CD8-positive, alpha-beta memory T cell (primary cell): ENCODE data around the gene PLEKHH2. TPM values are rescaled to one million over a fixed set of nuclear protein-coding genes. Genes with fewer than 3 reads are reported as not detected.
"Not testable (repeated sequence)": the region's sequence is repeated elsewhere in the genome, so short reads cannot be mapped to it uniquely, and the experiment has no call there.

Experiments
- CTCF ChIA-PET: fragments of 350-600 bp; sonication (Branson Sonifier 250); formaldehyde crosslinking; loops from one replicate; lab custom pipeline; 2021; ENCODE audit warnings: antibody characterized with exemption; lab: Charles Lee
- POLR2A ChIA-PET: fragments of 350-600 bp; sonication (Branson Sonifier 250); formaldehyde crosslinking; loops from one replicate; lab custom pipeline; 2021; ENCODE audit warnings: antibody characterized with exemption; lab: Charles Lee
- DNase-seq, 5 donors: peaks; one replicate each; pipeline versions ENCODE4 v3.0.0 to v3.0.0-alpha.2; 2020 to 2022; ENCODE audit warnings: mixed read lengths in 1 of 5
- H3K27ac ChIP-seq: one replicate; pipeline ENCODE4 v1.7.0; 2013; ENCODE audit warnings: low read depth, mild to moderate bottlenecking, low read length, moderate library complexity
- H3K27me3 ChIP-seq: 2 replicates; pipeline ENCODE4 v1.7.0; 2013; ENCODE audit warnings: low read length, mild to moderate bottlenecking; ENCODE audit not compliant: insufficient read depth, poor library complexity, severe bottlenecking
- H3K36me3 ChIP-seq: 2 replicates; pipeline ENCODE4 v1.7.0; 2013; ENCODE audit warnings: mild to moderate bottlenecking, low read length, moderate library complexity; ENCODE audit not compliant: insufficient read depth
- H3K4me1 ChIP-seq: 2 replicates; pipeline ENCODE4 v1.7.0; 2013; ENCODE audit warnings: mild to moderate bottlenecking, low read length, moderate library complexity; ENCODE audit not compliant: insufficient read depth
- H3K4me3 ChIP-seq: 2 replicates; pipeline ENCODE4 v1.7.0; 2013; ENCODE audit warnings: mild to moderate bottlenecking, low read length
- H3K9me3 ChIP-seq: 2 replicates; pipeline ENCODE4 v1.7.0; 2013; ENCODE audit warnings: mild to moderate bottlenecking, low read length
- H3K27ac Mint-ChIP-seq, 8 donors: one replicate each; pipeline ENCODE4 v1.8.0; 2020 to 2021; ENCODE audit warnings: mixed read lengths in 8 of 8, mild to moderate bottlenecking in 6 of 8, inconsistent platforms in 3 of 8, moderate library complexity in 3 of 8
- H3K27me3 Mint-ChIP-seq, 2 donors: one replicate each; pipeline ENCODE4 v1.8.0; 2020 to 2021; ENCODE audit warnings: mixed read lengths in 2 of 2, mild to moderate bottlenecking in 1 of 2, moderate library complexity in 1 of 2
- H3K36me3 Mint-ChIP-seq, 3 donors: one replicate each; pipeline ENCODE4 v1.8.0; 2020 to 2021; ENCODE audit warnings: mixed read lengths in 3 of 3, inconsistent platforms in 1 of 3, mild to moderate bottlenecking in 1 of 3
- H3K4me1 Mint-ChIP-seq, 3 donors: one replicate each; pipeline ENCODE4 v1.8.0; 2020 to 2021; ENCODE audit warnings: mixed read lengths in 3 of 3, inconsistent platforms in 1 of 3, mild to moderate bottlenecking in 1 of 3
- H3K4me3 Mint-ChIP-seq, 7 donors: one replicate each; pipeline ENCODE4 v1.8.0; 2020 to 2021; ENCODE audit warnings: mixed read lengths in 7 of 7, mild to moderate bottlenecking in 6 of 7, moderate library complexity in 4 of 7, inconsistent platforms in 2 of 7
- H3K9me3 Mint-ChIP-seq, 5 donors: one replicate each; pipeline ENCODE4 v1.8.0; 2020 to 2022; ENCODE audit warnings: mixed read lengths in 5 of 5, mild to moderate bottlenecking in 3 of 5, moderate library complexity in 2 of 5, inconsistent platforms in 1 of 5
- polyA plus RNA-seq: library from polyadenylated mRNA; unstranded; fragments of 300-500 nt; fragmentation: Illumina TruSeq; gene quantifications from one replicate; pipeline ENCODE4 v1.2.3, GENCODE V29; 2021
- total RNA-seq, 2 experiments: library from RNA; stranded (reverse); gene quantifications; one replicate each; pipeline ENCODE4 v1.2.3, GENCODE V29; 2021

Gene PLEKHH2
- total and polyA plus RNA-seq, 3 experiments from 2014 or later = 0.48 to 0.49 TPM; not detected in 1

DNA sequence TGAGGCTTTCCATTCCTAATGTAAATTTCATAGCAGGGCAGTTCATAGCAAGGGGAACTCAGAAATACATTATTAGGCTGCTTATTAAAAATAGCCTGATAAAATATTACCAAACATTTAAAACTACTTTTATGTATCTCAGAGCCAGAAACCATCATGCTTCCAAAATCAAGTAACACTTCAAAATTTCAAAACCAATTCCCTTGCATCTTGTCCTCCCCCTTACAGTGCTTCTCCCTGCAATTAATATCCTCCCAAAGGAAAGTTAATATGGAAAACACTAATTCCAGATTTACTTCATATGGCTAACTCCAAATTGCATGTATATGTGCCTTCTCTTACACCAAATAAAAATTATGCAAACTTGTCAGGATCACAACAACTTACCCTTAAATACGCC, 6.6 kb downstream of the PLEKHH2 start:
- POLR2A ChIA-PET = no interaction called here
- peaks cover 6 to 12% of the 10 kb centered on the region in 2 donors for H3K27me3 Mint-ChIP-seq
- H3K27ac Mint-ChIP-seq = no peak overlapping the region
- no peaks in the 10 kb centered on the region for H3K27me3 ChIP-seq
- H3K27ac ChIP-seq = no peak overlapping the region
- no peaks in the 10 kb centered on the region for H3K36me3 ChIP-seq
- H3K9me3 Mint-ChIP-seq = peaks cover 0 to 17% (median 10%) of the 10 kb centered on the region in 5 donors
- no peak overlapping the region for H3K4me3 Mint-ChIP-seq
- H3K4me3 ChIP-seq = no peak overlapping the region
- no peaks in the 10 kb centered on the region for H3K36me3 Mint-ChIP-seq
- no peak for DNase-seq
- CTCF ChIA-PET = no interaction called here
- H3K9me3 ChIP-seq = no peaks in the 10 kb centered on the region
- H3K4me1 ChIP-seq = no peaks in the 10 kb centered on the region
- H3K4me1 Mint-ChIP-seq = no peaks in the 10 kb centered on the region

DNA sequence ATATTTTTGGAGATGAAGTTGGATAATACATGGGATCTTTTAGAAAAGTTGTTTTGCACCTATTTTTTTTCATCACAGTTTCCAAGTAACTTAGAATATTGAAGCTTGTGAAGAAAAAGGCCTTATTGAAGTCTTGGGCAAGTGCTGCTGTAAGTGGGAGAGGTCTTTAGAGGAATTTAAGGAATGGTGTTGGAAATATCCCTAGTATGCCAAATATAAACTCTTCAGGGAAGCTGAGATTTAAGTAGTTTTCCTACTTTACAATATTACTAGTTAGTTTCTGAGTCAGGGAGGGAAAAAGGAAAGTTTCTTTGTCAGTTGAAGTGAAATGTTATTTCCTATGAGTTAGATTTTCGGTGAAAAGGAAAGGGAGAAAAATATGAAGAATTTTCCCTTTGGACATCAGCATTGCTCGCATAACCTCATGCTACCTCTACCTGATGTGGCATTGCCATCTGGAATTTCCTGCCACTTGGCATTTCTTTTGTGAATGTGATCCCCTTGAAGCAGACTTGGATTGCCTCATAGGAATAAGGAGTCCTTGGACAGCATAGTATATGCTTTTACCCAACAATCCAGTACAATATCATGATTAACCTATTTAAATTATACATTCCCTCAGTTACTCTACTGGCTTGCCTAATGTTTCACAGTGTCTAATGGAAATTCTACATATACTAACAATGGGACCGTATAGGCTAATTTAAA, 12.1 kb downstream of the PLEKHH2 start:
- Mint-ChIP-seq H3K4me1 (no peaks in the 10 kb centered on the region), H3K36me3 (no peaks in the 10 kb centered on the region), H3K4me3 (no peak overlapping the region), H3K27me3 (peaks cover 13 to 36% of the 10 kb centered on the region in 2 donors), H3K9me3 (no peaks in the 10 kb centered on the region), H3K27ac (no peak overlapping the region)
- Histone ChIP-seq H3K36me3 (no peaks in the 10 kb centered on the region), H3K27me3 (no peaks in the 10 kb centered on the region), H3K4me3 (no peak overlapping the region), H3K9me3 (no peaks in the 10 kb centered on the region), H3K27ac (no peak overlapping the region), H3K4me1 (no peaks in the 10 kb centered on the region)
- CTCF ChIA-PET = no interaction called here
- DNase-seq = no peak
- POLR2A ChIA-PET = no interaction called here

DNA sequence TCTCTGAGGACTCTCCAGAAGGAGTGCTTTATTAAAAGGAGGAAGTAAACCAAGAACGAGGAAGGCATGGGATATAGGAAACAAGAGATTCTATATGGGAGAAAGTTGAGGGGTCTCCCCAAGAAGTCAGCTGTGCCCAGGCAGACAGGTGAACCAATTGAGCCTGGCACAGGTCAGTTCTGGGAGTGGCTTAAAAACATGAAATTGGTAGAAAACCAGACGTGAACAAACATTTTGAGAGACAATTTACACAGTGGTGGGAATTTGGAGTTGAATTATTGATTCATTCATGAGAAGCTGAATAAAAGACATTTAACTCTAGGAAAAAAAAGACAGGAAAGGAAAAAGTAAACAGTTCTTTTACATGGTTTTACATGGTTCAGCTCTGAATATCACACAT, 16.4 kb downstream of the PLEKHH2 start:
- H3K27ac Mint-ChIP-seq = peak overlapping the region in 1 of 8 donors; percentile 30
- no peaks in the 10 kb centered on the region for H3K36me3 Mint-ChIP-seq
- no peaks in the 10 kb centered on the region for H3K36me3 ChIP-seq
- no peaks in the 10 kb centered on the region for H3K4me1 ChIP-seq
- POLR2A ChIA-PET = no interaction called here
- H3K4me1 Mint-ChIP-seq = no peaks in the 10 kb centered on the region
- H3K27ac ChIP-seq = no peak overlapping the region
- no peaks in the 10 kb centered on the region for H3K27me3 ChIP-seq
- no peak overlapping the region for H3K4me3 ChIP-seq
- no peaks in the 10 kb centered on the region for H3K9me3 Mint-ChIP-seq
- CTCF ChIA-PET = no interaction called here
- H3K27me3 Mint-ChIP-seq = peaks cover 19 to 34% of the 10 kb centered on the region in 2 donors
- DNase-seq = no peak
- H3K9me3 ChIP-seq = no peaks in the 10 kb centered on the region
- H3K4me3 Mint-ChIP-seq = no peak overlapping the region

DNA sequence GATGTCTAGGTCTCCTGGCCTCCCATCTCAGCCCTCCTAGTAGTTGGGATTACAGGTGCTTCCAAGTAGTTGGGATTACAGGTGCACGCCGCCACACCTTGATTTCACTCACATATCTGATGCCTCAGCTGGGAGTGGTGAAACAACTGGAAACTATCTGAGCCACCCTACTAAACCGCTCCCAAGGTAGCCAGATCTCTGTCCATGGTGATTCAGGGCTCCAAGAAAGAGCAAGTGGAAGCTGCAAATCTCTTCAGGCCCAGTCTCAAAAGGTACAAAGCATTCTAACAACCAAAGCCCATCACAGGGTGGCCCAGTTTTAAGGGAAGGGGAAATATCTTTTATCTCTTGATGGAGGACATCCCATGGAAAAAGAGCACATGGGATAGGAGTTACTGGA, 20.2 kb downstream of the PLEKHH2 start:
- no peaks in the 10 kb centered on the region for H3K4me1 Mint-ChIP-seq
- POLR2A ChIA-PET = no interaction called here
- no peaks in the 10 kb centered on the region for H3K4me1 ChIP-seq
- H3K27ac Mint-ChIP-seq = no peak overlapping the region
- H3K36me3 Mint-ChIP-seq = no peaks in the 10 kb centered on the region
- H3K9me3 ChIP-seq = no peaks in the 10 kb centered on the region
- peaks cover 15 to 21% of the 10 kb centered on the region in 2 donors for H3K27me3 Mint-ChIP-seq
- no peaks in the 10 kb centered on the region for H3K36me3 ChIP-seq
- DNase-seq = no peak
- CTCF ChIA-PET = no interaction called here
- no peaks in the 10 kb centered on the region for H3K27me3 ChIP-seq
- H3K4me3 ChIP-seq = no peak overlapping the region
- H3K4me3 Mint-ChIP-seq = no peak overlapping the region
- H3K27ac ChIP-seq = no peak overlapping the region
- peaks cover 0 to 3% (median 0%) of the 10 kb centered on the region in 5 donors for H3K9me3 Mint-ChIP-seq

DNA sequence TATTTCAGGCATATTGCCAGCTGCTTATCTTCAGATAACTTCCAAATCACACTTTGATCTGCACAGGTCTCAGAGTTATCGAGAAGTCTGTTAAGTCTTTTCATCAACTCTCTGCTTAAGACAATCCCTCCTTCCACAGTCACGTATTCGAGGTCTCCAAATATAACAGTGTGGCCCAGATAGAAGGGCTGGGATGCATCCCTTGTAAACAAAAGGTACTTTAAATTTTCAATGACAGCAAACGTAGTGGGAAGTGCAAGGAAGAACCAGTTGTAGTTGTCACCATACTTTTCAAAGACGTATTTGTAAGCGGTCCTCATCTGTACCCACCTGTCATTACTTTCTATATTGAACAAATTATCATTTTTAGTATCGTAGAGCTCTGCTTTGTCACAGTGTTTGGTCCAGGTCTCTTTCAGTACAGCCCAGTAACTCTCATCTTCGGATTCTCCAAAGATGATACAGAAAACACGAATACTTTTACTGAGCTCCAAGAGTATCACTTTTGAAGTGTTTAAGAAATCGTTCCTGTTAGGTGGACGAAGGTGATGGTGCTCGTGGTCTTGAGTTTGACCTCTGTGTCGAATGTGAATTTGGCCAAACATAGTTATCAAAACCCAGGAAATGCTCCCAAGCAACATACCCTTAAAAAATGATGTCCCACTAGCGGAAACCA, 38.7 kb downstream of the PLEKHH2 start:
- peaks cover 8 to 15% (median 12%) of the 10 kb centered on the region in 5 donors for H3K9me3 Mint-ChIP-seq
- no peak overlapping the region for H3K27ac Mint-ChIP-seq
- peak overlapping the region in 4 of 7 donors; percentile 27 to 46 (median 30) for H3K4me3 Mint-ChIP-seq
- no peaks in the 10 kb centered on the region for H3K4me1 ChIP-seq
- CTCF ChIA-PET = no interaction called here
- H3K27me3 ChIP-seq = peaks cover 5% of the 10 kb centered on the region
- peaks cover 11 to 39% of the 10 kb centered on the region in 2 donors for H3K27me3 Mint-ChIP-seq
- H3K36me3 Mint-ChIP-seq = peaks cover 2 to 11% (median 2%) of the 10 kb centered on the region in 3 donors
- H3K4me3 ChIP-seq = peak overlapping the region; percentile 45
- DNase-seq = no peak
- POLR2A ChIA-PET = no interaction called here
- peaks cover 0 to 8% (median 4%) of the 10 kb centered on the region in 3 donors for H3K4me1 Mint-ChIP-seq
- no peaks in the 10 kb centered on the region for H3K9me3 ChIP-seq
- H3K27ac ChIP-seq = no peak overlapping the region
- no peaks in the 10 kb centered on the region for H3K36me3 ChIP-seq

DNA sequence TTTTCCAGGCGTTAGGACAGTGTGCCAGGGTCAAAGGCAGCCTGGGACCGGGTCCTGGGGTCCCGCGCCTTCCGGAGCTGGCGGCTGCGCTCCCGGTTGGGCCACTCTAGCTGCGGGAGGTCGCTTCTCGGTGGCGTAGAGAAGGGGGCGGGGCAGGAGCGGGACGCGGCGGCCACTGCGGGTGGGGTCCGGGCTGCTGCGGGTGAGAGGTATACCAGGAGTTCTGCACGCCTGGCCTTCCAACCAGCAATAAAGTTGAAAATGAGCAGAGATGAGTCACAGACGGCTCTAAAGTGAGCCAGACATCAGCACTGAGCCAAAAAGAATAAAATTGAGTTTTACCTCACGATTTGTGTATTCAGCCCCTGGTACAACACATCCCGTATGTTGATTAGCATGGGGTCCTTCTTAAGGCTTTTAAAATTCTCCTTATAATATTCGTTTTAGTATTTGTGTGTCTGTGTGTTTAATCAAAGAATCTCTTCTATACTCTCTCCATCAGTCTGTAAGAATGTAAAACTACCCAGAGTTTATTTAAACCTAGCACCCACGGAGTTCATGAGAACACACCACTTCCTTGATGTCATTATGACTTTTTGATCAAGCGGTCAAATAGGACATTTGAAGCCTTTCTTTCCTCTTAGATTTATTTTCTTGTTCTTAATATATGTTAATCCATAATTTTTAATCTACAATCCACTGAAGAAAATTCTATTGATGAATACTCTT, 39.4 kb downstream of the PLEKHH2 start, which contains the start of gene C1GALT1C1L:
Gene C1GALT1C1L (minus strand): TSS at position 108 of the 729 bp plus-strand sequence. CDS start 107 bp downstream, at position 1.
- Mint-ChIP-seq H3K36me3 (peaks cover 2 to 11% (median 2%) of the 10 kb centered on the region in 3 donors), H3K27me3 (peaks cover 11 to 37% of the 10 kb centered on the region in 2 donors), H3K4me1 (peaks cover 0 to 8% (median 4%) of the 10 kb centered on the region in 3 donors), H3K9me3 (peaks cover 4 to 15% (median 12%) of the 10 kb centered on the region in 5 donors), H3K4me3 (peak within 1 kb of the TSS in 6 of 7 donors; percentile 27 to 51 (median 34)), H3K27ac (no peak within 1 kb of the TSS)
- no peaks in the 10 kb centered on the region for H3K4me1 ChIP-seq
- peaks cover 5% of the 10 kb centered on the region for H3K27me3 ChIP-seq
- no peak within 1 kb of the TSS for H3K27ac ChIP-seq
- ChIA-PET POLR2A (no interaction called here), CTCF (no interaction called here)
- H3K9me3 ChIP-seq = no peaks in the 10 kb centered on the region
- H3K36me3 ChIP-seq = no peaks in the 10 kb centered on the region
- no peak for DNase-seq
- peak within 1 kb of the TSS; percentile 45 for H3K4me3 ChIP-seq

DNA sequence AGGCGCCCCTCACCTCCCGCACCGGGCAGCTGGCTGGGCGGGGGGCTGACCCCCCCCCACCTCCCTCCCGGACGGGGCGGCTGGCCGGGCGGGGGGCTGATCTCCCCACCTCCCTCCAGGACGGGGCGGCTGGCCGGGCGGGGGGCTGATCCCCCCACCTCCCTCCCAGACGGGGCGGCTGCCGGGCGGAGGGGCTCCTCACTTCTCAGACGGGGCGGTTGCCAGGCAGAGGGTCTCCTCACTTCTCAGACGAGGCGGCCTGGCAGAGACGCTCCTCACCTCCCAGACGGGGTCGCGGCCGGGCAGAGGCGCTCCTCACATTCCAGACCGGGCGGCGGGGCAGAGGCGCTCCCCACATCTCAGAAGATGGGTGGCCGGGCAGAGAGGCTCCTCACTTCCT, 40.7 kb downstream of the PLEKHH2 start:
- DNase-seq, H3K4me3 Mint-ChIP-seq, POLR2A ChIA-PET, H3K9me3 ChIP-seq, H3K27ac Mint-ChIP-seq, H3K4me1 Mint-ChIP-seq, H3K4me3 ChIP-seq, H3K9me3 Mint-ChIP-seq, H3K27ac ChIP-seq, CTCF ChIA-PET, H3K36me3 ChIP-seq, H3K36me3 Mint-ChIP-seq, H3K4me1 ChIP-seq, H3K27me3 ChIP-seq: not testable (repeated sequence)
- H3K27me3 Mint-ChIP-seq = peaks cover 17 to 26% of the 10 kb centered on the region in 2 donors

DNA sequence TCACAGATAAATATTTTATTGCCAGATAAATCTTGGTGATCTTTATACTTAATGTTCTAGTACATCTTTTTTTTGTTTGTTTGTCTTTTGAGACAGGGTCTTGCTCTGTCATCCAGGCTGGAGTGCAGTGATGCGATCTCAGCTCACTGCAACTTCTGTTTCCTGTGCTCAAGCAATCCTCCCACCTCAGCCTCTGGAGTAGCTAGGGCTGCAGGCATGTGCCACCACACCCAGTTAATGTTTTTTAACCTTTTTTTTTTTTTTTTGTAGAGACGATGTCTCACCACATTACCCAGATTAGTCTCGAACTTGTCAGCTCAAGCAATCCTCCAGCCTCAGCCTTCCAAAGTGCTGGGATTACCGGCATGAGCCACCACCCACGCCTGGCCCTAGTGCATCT, 48.3 kb downstream of the PLEKHH2 start:
- no peaks in the 10 kb centered on the region for H3K4me1 ChIP-seq
- Mint-ChIP-seq H3K9me3 (no peaks in the 10 kb centered on the region), H3K4me3 (no peak overlapping the region), H3K27me3 (peaks cover 13 to 34% of the 10 kb centered on the region in 2 donors), H3K27ac (no peak overlapping the region), H3K4me1 (no peaks in the 10 kb centered on the region), H3K36me3 (no peaks in the 10 kb centered on the region)
- H3K9me3 ChIP-seq = no peaks in the 10 kb centered on the region
- DNase-seq = no peak
- H3K27me3 ChIP-seq = no peaks in the 10 kb centered on the region
- ChIA-PET CTCF (no interaction called here), POLR2A (no interaction called here)
- H3K4me3 ChIP-seq = no peak overlapping the region
- H3K27ac ChIP-seq = no peak overlapping the region
- H3K36me3 ChIP-seq = no peaks in the 10 kb centered on the region
